Upper lobe of left lung (tissue), 6 donors: ENCODE results near the gene FNDC3B. TPM values are rescaled to one million over a fixed set of nuclear protein-coding genes. Genes with fewer than 3 reads are reported as not detected.

Experiments
- ATAC-seq, 2 donors: fragments of 200-7000 bp; cut with Tn5 transposase; one replicate each; pipeline ENCODE4 v1.9.1; 2022; ENCODE audit warnings: mild to moderate bottlenecking in 2 of 2, moderate library complexity in 2 of 2; ENCODE audit not compliant: low FRiP score in 2 of 2
- DNase-seq, 2 donors: peaks; one replicate each; pipeline ENCODE4 v3.0.0-alpha.2; 2019 to 2020
- H3K27ac ChIP-seq, 4 donors: fragments of 200-600 bp; sonication (generic); one replicate each; pipeline ENCODE4 v1.5.1; 2016 to 2019
- H3K27me3 ChIP-seq, 4 donors: fragments of 200-600 bp; sonication (generic); one replicate each; pipeline ENCODE4 v1.5.1; 2017 to 2019
- H3K36me3 ChIP-seq, 4 donors: fragments of 200-600 bp; sonication (generic); one replicate each; pipeline ENCODE4 v1.5.1; 2016 to 2019
- H3K4me1 ChIP-seq, 4 donors: fragments of 200-600 bp; sonication (generic); one replicate each; pipeline ENCODE4 v1.5.1; 2018 to 2019
- H3K4me3 ChIP-seq, 4 donors: fragments of 200-600 bp; sonication (generic); one replicate each; pipeline ENCODE4 v1.5.1; 2017 to 2019; ENCODE audit warnings: mild to moderate bottlenecking in 2 of 4, moderate library complexity in 1 of 4
- H3K9me3 ChIP-seq, 4 donors: fragments of 200-600 bp; sonication (generic); one replicate each; pipeline ENCODE4 v1.5.1; 2018 to 2019
- CTCF ChIP-seq, 6 experiments: fragments of 450-650 bp in 4 of 6; fragments of 200-600 bp in 2 of 6; sonication (generic) in 2 of 6; IDR thresholded peaks; one replicate each; pipeline ENCODE4 v1.5.1; 2016 to 2019; ENCODE audit warnings: antibody characterized with exemption in 6 of 6
- EP300 ChIP-seq, 4 donors: sonication (generic); formaldehyde crosslinking; IDR thresholded peaks; one replicate each; pipeline ENCODE4 v1.5.1; 2017; ENCODE audit warnings: antibody characterized with exemption in 4 of 4, control low read depth in 2 of 4
- POLR2A ChIP-seq, 4 donors: fragments of 450-650 bp; IDR thresholded peaks; one replicate each; pipeline ENCODE4 v1.5.1; 2016 to 2017; ENCODE audit warnings: antibody characterized with exemption in 4 of 4, mild to moderate bottlenecking in 2 of 4
- POLR2AphosphoS5 ChIP-seq, 2 donors: sonication (generic); formaldehyde crosslinking; IDR thresholded peaks; one replicate each; pipeline ENCODE4 v1.5.1; 2017; ENCODE audit warnings: antibody characterized with exemption in 2 of 2
- WGBS, 2 donors: methylation state at CpG; one replicate each; pipeline ENCODE4 v1.1.5; 2017 to 2018; 5-methylcytosine and 5-hydroxymethylcytosine counted together
- total RNA-seq, 6 donors: library from RNA; depleted of rRNA in 4 of 6; stranded (reverse); fragments of >200 nt in 4 of 6; gene quantifications; one replicate each; pipeline versions ENCODE4 v1.1.0 to v1.2.1, GENCODE V29; 2016 to 2021
- donor health status: DM: no; HTN: no; CAD: no; lungs with moderate emphysema.
- donor health status: DM: no; HTN: yes; CAD: no; lungs with severe emphysema.

FNDC3B gene
- total RNA-seq, 6 donors from 2014 or later, result 73.3 to 167 (median 119) TPM

- 72 to 75% methylated on average over 2 of the region's 2 CpGs for WGBS, 2 donors
- peaks cover 4 to 15% (median 7%) of the 10 kb centered on the region in 4 donors for H3K4me1 ChIP-seq
- TF ChIP-seq EP300 (IDR thresholded peaks at IDR 0.05) (no peak), POLR2A (IDR thresholded peaks at IDR 0.05) (no peak), CTCF (IDR thresholded peaks at IDR 0.05) (no peak), POLR2AphosphoS5 (IDR thresholded peaks at IDR 0.05) (no peak)
- no peak overlapping the region for H3K4me3 ChIP-seq
- no peak for DNase-seq
- H3K27ac ChIP-seq, result no peak overlapping the region
- ATAC-seq, result no peak
- no peaks in the 10 kb centered on the region for H3K27me3 ChIP-seq
- peaks cover 0 to 26% (median 6%) of the 10 kb centered on the region in 4 donors for H3K36me3 ChIP-seq
- peaks cover 0 to 11% (median 3%) of the 10 kb centered on the region in 4 donors for H3K9me3 ChIP-seq
These were observed 204.6 kb downstream of the FNDC3B start for GRCh38 chr3:172244011-172244410.

DNA sequence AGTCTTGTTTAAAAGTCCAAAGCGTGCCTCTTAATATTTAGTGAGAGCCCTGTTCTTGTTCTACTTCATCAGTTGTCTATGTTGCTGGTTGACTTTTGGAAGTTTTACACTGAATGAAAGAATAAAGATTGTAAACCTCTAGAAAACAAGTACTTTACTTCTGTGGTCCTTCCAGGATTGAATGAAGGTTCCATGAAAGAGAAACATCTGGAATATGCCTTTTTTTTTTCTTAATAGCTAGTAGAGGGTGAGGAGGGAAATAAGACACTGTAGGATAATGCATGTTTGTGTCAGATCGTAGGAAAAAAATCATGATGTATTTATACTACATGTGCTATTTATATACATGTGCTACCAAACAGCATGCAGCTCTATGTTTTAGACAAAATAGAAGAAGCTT, 205.9 kb downstream of the FNDC3B start:
- 87% methylated on average over 2 of the region's 2 CpGs for WGBS, 2 donors
- TF ChIP-seq POLR2AphosphoS5 (IDR thresholded peaks at IDR 0.05) (no peak), EP300 (IDR thresholded peaks at IDR 0.05) (no peak), CTCF (IDR thresholded peaks at IDR 0.05) (no peak), POLR2A (IDR thresholded peaks at IDR 0.05) (no peak)
- no peak for ATAC-seq
- Histone ChIP-seq H3K27ac (no peak overlapping the region), H3K4me3 (no peak overlapping the region), H3K9me3 (peaks cover 0 to 11% (median 3%) of the 10 kb centered on the region in 4 donors), H3K27me3 (no peaks in the 10 kb centered on the region), H3K36me3 (peaks cover 0 to 26% (median 6%) of the 10 kb centered on the region in 4 donors), H3K4me1 (peaks cover 0 to 5% (median 5%) of the 10 kb centered on the region in 4 donors)
- DNase-seq, result no peak

- WGBS, 2 donors, result 54 to 65% methylated on average over 10 of the region's 10 CpGs
- H3K4me1 ChIP-seq, result peaks cover 0 to 5% (median 5%) of the 10 kb centered on the region in 4 donors
- DNase-seq (no peak), ATAC-seq (no peak)
- peaks cover 0 to 11% (median 3%) of the 10 kb centered on the region in 4 donors for H3K9me3 ChIP-seq
- H3K4me3 ChIP-seq, result no peak overlapping the region
- H3K36me3 ChIP-seq, result peaks cover 0 to 26% (median 6%) of the 10 kb centered on the region in 4 donors
- H3K27ac ChIP-seq, result peak overlapping the region in 1 of 4 donors; percentile 32
- no peaks in the 10 kb centered on the region for H3K27me3 ChIP-seq
- TF ChIP-seq POLR2A (IDR thresholded peaks at IDR 0.05) (no peak), EP300 (IDR thresholded peaks at IDR 0.05) (no peak), POLR2AphosphoS5 (IDR thresholded peaks at IDR 0.05) (no peak), CTCF (IDR thresholded peaks at IDR 0.05) (no peak)
These were observed 206.9 kb downstream of the FNDC3B start for GRCh38 chr3:172246107-172246844.

DNA sequence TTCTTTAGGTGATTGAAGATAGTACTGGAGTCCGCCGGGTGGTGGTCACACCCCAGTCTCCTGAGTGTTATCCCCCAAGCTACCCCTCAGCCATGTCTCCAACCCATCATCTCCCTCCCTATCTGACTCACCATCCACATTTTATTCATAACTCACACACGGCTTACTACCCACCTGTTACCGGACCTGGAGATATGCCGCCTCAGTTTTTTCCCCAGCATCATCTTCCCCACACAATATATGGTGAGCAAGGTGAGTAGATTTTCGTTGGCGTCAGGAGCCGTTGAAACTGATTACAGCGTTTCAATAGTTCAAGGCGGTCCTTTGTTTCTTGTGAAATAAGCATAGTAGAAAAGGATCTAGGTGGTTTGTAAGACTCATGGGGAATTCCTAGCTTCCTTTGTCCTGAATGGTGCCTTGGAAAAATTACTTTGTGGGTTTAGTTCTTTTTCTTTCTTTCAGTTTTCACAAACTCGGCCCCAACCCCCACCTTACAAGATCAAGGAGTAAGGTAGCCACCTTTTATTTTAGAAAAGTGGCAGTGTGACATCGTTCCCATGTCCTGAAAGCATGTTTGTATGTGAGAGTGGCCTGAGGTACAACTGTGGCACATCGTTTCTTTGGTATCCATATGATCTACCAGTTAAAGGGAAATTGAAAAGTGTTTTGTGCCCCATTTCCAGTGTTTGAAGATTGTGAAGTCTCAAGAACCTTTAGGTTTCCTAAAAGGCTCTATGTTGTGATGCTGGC, 208.3 kb downstream of the FNDC3B start:
- ATAC-seq (no peak), DNase-seq (no peak)
- no peaks in the 10 kb centered on the region for H3K27me3 ChIP-seq
- no peak overlapping the region for H3K4me3 ChIP-seq
- H3K36me3 ChIP-seq, result peaks cover 0 to 30% (median 3%) of the 10 kb centered on the region in 4 donors
- H3K27ac ChIP-seq, result no peak overlapping the region
- 86 to 93% methylated on average over 13 of the region's 13 CpGs for WGBS, 2 donors
- TF ChIP-seq POLR2AphosphoS5 (IDR thresholded peaks at IDR 0.05) (no peak), POLR2A (IDR thresholded peaks at IDR 0.05) (no peak), CTCF (IDR thresholded peaks at IDR 0.05) (no peak), EP300 (IDR thresholded peaks at IDR 0.05) (no peak)
- H3K4me1 ChIP-seq, result peaks cover 0 to 5% (median 5%) of the 10 kb centered on the region in 4 donors
- H3K9me3 ChIP-seq, result peaks cover 0 to 3% (median 1%) of the 10 kb centered on the region in 4 donors
